NCI-H1105 treated with DMSO at 0.1 percent for 48 hours (cell line): ENCODE data around the gene TMA7B.

ENCODE experiments used
- DNase-seq: peaks from one replicate; lab custom pipeline; 2025; lab: John Stamatoyannopoulos, UW

Gene TMA7B

DNA sequence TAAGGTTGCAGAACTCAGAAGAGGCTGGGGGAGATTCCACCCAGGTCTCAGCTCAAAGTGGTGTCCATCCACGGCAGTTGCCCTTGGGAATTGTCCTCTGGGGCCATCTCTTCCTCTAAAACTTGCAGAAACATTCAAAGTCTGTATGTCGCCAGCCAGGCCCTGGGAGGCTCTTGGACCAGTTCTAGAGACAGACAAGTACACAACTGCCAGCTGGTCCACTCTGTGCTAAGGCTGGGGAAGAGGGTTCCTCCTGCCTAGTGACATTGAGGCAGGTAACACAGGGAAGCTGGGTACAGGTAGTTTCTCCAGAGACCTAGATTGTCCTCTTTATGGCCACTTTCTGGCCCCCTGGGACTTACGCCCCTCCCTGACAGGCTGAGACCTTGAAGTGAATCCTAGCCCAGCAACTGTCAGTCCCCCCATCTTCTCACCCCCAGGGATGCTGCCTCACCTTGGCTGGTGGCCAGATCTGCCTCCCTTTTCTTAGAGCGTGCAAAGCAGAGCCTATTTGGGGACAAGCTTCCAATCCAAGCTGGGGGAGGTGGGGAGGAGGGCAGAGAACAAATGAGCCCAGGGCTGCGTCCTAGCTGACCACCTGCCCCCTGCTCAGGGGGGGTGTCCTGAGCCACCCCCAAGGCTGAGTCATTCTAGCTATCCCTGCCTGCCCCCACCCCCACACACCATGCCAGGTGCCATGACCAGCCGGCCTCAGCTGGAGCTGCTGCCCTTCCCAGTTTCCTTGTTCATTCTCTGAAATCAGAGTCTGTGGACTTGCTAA, 42.9 kb downstream of the TMA7B start:
- no peak for DNase-seq

- DNase-seq = no peak
These were observed 44.6 kb downstream of the TMA7B start for GRCh38 chr22:40004836-40005235.

DNA sequence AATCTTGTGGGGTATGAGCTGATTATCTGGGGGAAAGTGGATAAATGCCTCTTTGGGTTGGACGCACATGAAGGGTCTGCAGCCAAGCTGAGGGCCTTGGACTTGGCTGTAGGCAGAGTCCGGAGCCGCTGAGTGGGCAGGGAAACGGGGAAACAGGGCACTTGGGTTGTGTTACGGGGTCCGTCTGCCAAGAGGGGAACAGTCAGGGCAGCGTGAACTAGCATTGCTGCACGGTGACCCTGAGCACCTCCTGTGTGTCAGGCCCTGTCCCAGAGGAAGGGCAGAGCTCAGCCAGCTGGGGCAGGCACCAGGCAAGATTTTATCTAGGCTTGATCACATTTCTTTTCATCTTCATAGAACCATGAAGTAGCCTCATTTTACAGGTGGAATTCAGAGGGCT, 46.4 kb downstream of the TMA7B start:
- DNase-seq = no peak

DNA sequence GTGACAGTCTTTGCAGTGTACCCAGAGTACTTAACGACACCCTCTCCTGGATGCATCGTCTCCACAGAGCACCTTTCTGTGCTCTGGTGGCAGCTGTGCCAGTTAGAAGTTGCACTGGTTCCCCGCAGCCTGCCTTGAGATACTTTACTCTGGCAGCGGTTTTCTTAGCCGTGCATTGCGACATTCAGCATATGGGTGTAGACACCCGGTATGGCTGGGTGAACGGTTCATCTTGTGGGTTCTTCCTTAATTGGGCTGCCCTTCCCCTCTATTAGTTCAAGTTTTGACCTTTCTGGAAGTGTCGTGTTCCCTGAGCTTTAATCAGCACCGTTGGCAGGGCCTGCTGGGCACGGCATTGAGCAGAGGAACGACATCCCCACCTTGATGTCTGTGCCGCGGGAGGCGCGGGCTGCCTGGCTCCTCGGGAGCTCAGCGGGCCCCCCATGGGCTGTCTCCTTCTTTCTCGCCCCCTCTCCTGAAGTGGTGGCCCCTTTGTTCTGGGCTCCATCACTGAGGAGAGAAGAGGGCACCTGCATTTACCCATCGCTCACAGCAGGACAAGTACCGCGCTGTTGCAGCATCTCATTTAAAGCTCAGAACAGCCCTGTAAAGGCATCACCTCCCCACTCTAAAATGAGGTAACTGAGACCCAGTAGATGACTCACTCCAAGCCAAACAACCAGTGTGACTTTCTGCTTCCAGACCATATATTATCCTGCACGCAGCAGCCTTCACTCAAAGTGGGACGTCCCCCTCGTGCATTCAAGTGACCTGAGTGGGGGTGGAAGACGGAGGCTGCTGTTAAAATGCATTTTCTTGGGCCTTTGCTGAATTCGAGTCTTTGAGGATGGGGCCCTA, 47.9 kb downstream of the TMA7B start:
- DNase-seq = no peak

- DNase-seq = no peak
These were observed 48.6 kb downstream of the TMA7B start for GRCh38 chr22:40008726-40009291.

GRCh38 chr22:40009292-40009774, 49.1 kb downstream of the TMA7B start:
- no peak for DNase-seq

DNA sequence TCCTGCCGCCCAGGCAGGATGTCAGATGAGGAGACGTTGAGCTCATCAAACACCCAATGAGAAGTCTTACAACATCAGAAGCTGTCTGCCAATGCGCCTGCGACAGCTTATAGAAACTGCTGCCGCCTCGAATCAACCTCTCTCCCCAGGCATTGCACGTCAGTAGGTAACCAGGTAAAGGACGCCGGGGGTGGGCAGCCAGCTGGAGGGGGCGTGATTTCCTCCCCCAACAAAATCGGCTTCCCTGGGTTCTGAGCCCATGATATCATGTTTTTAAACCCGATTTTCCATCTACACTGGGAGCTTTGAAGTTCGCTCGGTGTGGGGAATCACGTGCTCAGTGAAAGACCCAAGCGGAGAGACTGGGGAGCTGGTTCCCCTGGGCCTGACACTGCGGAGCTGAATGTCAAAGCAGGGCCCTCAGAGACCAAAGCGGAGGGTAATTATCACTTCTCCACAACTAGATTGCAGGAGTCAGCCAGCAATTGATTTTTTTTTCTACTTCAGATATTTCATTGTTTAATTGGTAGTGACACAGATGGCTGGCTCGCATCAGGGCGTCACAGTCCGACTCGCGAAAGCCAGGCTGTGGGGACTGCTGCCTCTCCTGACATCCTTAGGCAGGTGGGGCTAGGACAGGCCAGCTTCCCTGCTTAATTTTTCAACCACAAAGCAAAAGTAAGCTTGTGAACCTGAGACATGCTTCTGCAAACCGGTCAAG, 49.9 kb downstream of the TMA7B start:
- peak; percentile 77 for DNase-seq

GRCh38 chr22:40010746-40011145, 50.5 kb downstream of the TMA7B start:
- no peak for DNase-seq
